Endothelial cell (in vitro differentiated cells): ENCODE data around the gene KYNU. TPM values are rescaled to one million over a fixed set of nuclear protein-coding genes. Genes with fewer than 3 reads are reported as not detected.
"Not testable (repeated sequence)": the region's sequence is repeated elsewhere in the genome, so short reads cannot be mapped to it uniquely, and the experiment has no call there.

Experiments
- DNase-seq: peaks from one replicate; pipeline ENCODE4 v3.0.0; 2021; ENCODE audit warnings: low spot score
- H3K27ac Mint-ChIP-seq: one replicate; pipeline ENCODE4 v1.8.0; 2021; ENCODE audit warnings: mixed read lengths, inconsistent platforms; ENCODE audit not compliant: unreplicated experiment
- H3K27me3 Mint-ChIP-seq: one replicate; pipeline ENCODE4 v1.8.0; 2021; ENCODE audit warnings: mild to moderate bottlenecking, moderate library complexity, mixed read lengths, inconsistent platforms; ENCODE audit not compliant: unreplicated experiment
- H3K36me3 Mint-ChIP-seq: one replicate; pipeline ENCODE4 v1.8.0; 2021; ENCODE audit warnings: mild to moderate bottlenecking, low read depth, mixed read lengths, inconsistent platforms; ENCODE audit not compliant: unreplicated experiment
- H3K4me1 Mint-ChIP-seq: one replicate; pipeline ENCODE4 v1.8.0; 2021; ENCODE audit warnings: mild to moderate bottlenecking, mixed read lengths, inconsistent platforms; ENCODE audit not compliant: unreplicated experiment
- H3K4me3 Mint-ChIP-seq: one replicate; pipeline ENCODE4 v1.8.0; 2021; ENCODE audit warnings: mild to moderate bottlenecking, mixed read lengths, inconsistent platforms; ENCODE audit not compliant: unreplicated experiment
- H3K9me3 Mint-ChIP-seq: one replicate; pipeline ENCODE4 v1.8.0; 2021; ENCODE audit warnings: mixed read lengths, inconsistent platforms; ENCODE audit not compliant: unreplicated experiment
- total RNA-seq: library from RNA; stranded (reverse); fragmentation: NEBNext Ultra II Directional; extraction: Animal tissue kit (Norgen Biotek cat#: 25700); gene quantifications from one replicate; pipeline ENCODE4 v1.2.1, GENCODE V29; 2021; ENCODE audit not compliant: unreplicated experiment
- TF ChIP-seq, protein P1 (sequence below): fragments of 200-600 bp; sonication (generic); IDR thresholded peaks from one replicate; pipeline ENCODE4 v1.5.0; 2021; ENCODE audit warnings: antibody characterized with exemption; ENCODE audit not compliant: unreplicated experiment

KYNU gene
- total RNA-seq, 1 donor from 2014 or later: not detected

DNA sequence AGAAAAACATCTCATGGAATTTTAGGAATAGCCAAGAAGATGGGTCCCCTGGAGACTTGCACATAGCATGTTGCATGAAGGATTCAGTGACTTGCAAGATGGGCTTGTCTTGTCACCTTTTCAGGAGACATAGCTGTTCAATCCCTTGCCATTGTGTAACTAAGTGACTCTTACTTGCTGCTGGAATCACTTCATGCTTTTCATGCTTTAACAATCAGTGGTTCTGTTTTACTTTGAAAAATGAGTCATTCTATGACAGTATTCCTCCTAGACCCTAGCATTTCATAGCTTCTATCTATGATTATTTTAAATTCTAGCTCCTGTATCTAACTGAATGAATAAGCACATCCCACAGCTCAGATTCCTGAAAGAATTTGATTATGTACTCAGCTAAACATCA, 2.8 kb downstream of the KYNU start:
- TF ChIP-seq, protein P1, sequence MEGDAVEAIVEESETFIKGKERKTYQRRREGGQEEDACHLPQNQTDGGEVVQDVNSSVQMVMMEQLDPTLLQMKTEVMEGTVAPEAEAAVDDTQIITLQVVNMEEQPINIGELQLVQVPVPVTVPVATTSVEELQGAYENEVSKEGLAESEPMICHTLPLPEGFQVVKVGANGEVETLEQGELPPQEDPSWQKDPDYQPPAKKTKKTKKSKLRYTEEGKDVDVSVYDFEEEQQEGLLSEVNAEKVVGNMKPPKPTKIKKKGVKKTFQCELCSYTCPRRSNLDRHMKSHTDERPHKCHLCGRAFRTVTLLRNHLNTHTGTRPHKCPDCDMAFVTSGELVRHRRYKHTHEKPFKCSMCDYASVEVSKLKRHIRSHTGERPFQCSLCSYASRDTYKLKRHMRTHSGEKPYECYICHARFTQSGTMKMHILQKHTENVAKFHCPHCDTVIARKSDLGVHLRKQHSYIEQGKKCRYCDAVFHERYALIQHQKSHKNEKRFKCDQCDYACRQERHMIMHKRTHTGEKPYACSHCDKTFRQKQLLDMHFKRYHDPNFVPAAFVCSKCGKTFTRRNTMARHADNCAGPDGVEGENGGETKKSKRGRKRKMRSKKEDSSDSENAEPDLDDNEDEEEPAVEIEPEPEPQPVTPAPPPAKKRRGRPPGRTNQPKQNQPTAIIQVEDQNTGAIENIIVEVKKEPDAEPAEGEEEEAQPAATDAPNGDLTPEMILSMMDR: no peak
- no peak overlapping the region for H3K4me3 Mint-ChIP-seq
- H3K27me3 Mint-ChIP-seq: no peaks in the 10 kb centered on the region
- no peak overlapping the region for H3K27ac Mint-ChIP-seq
- H3K36me3 Mint-ChIP-seq: no peaks in the 10 kb centered on the region
- no peak for DNase-seq
- H3K9me3 Mint-ChIP-seq: no peaks in the 10 kb centered on the region
- no peaks in the 10 kb centered on the region for H3K4me1 Mint-ChIP-seq

DNA sequence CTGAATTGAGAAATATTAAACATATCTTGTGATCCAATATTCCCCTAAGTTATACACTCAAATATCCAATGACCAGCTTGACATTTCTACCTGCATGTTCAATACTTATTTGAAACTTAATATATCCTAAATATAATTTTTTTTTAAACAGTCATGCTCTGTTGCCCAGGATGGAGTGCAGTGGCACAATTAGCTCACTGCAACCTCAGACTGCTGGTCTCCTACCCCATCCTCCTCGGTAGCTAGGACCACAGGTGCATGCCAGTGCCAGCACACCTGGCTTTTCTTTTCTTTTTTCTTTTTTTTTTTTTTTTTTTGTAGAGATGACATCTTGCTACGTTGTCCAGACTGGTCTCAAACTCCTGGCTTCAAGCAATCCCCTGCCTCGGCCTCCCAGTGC, 4.2 kb downstream of the KYNU start:
- TF ChIP-seq, protein P1: no peak

DNA sequence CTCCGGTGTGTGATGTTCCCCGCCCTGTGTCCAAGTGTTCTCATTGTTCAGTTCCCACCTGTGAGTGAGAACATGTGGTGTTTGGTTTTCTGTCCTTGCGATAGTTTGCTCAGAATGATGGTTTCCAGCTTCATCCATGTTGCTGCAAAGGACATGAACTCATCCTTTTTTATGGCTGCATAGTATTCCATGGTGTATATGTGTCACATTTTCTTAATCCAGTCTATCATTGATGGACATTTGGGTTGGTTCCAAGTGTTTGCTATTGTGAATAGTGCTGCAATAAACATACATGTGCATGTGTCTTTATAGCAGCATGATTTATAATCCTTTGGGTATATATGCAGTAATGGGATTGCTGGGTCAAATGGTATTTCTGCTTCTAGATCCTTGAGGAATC, 5.0 kb downstream of the KYNU start:
- H3K9me3 Mint-ChIP-seq: not testable (repeated sequence)

More for the DNA sequence above, 4.2 kb downstream of the KYNU start:
- Mint-ChIP-seq H3K27me3 (no peaks in the 10 kb centered on the region), H3K36me3 (no peaks in the 10 kb centered on the region), H3K9me3 (no peaks in the 10 kb centered on the region), H3K4me1 (no peaks in the 10 kb centered on the region), H3K27ac (no peak overlapping the region), H3K4me3 (no peak overlapping the region)
- DNase-seq: no peak

DNA sequence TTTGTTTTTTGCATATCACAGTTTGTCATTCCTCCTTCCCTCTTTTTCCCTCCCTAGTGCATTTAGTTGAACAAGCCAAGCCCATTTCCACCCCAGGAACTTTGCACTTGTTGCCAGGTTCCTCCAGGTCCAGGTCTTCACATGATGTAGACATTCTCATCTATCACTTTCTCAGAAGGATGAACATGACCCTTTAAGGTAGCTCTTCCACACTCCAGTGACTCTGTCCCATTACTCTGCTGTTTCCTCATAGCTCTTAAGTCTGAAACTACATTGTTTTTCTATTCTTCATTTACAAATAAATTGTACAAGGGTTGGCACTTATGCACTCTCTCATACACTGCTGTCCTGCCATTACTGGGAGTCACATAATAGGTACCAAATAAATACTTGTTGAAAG, 6.1 kb downstream of the KYNU start:
- no peak for DNase-seq
- Mint-ChIP-seq H3K4me3 (no peak overlapping the region), H3K27me3 (no peaks in the 10 kb centered on the region), H3K27ac (no peak overlapping the region), H3K36me3 (no peaks in the 10 kb centered on the region), H3K9me3 (no peaks in the 10 kb centered on the region), H3K4me1 (no peaks in the 10 kb centered on the region)
- TF ChIP-seq, protein P1: no peak

More for the DNA sequence above, 5.0 kb downstream of the KYNU start:
- not testable (repeated sequence) for H3K4me3 Mint-ChIP-seq, H3K27ac Mint-ChIP-seq, H3K36me3 Mint-ChIP-seq, DNase-seq, H3K27me3 Mint-ChIP-seq, H3K4me1 Mint-ChIP-seq

DNA sequence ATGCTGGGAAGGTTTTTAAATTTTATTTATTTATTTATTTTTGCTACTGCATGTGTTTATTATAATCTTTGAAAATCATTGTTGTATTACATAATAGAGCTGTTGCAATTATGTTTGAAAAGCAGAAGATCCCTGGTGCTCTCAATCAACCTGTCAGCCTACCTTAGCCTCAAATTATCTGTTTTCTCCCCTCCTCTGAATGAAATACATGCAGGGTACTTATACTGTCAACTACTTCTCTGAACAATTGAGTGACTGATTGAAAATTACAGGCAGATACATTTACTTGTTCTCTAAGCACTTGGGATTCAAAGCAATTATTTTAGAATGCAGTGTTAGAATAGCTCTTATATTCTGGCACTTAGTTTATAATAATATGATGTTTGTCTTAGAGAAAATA, 8.1 kb downstream of the KYNU start:
- Mint-ChIP-seq H3K9me3 (no peaks in the 10 kb centered on the region), H3K36me3 (no peaks in the 10 kb centered on the region), H3K4me3 (no peak overlapping the region), H3K4me1 (no peaks in the 10 kb centered on the region), H3K27ac (no peak overlapping the region), H3K27me3 (no peaks in the 10 kb centered on the region)
- TF ChIP-seq, protein P1: no peak
- no peak for DNase-seq

DNA sequence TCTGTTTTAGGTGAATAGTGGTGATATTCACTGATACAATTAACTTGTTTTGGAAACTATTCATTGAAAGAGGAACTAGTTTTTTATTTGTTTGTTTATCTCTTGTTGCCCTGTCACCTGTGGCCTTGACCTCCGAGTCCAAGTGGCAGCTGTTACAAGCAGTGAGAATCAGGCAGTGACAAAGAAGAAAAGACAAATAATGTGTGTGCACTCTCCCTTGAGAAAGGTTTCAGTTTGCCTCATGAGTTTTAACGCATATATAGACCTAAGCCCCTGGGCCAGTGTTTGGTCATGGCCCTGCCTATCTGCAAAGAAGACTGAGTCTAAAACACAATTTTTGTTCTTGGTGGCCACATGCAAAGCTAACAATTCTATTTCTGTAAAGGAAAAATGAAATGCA, 15.3 kb downstream of the KYNU start:
- no peak overlapping the region for H3K27ac Mint-ChIP-seq
- DNase-seq: no peak
- no peaks in the 10 kb centered on the region for H3K4me1 Mint-ChIP-seq
- H3K27me3 Mint-ChIP-seq: no peaks in the 10 kb centered on the region
- TF ChIP-seq, protein P1: no peak
- no peak overlapping the region for H3K4me3 Mint-ChIP-seq
- no peaks in the 10 kb centered on the region for H3K9me3 Mint-ChIP-seq
- H3K36me3 Mint-ChIP-seq: no peaks in the 10 kb centered on the region
